ENCODE results near the gene MS4A3. TPM values are rescaled to one million over a fixed set of nuclear protein-coding genes. Genes with fewer than 3 reads are reported as not detected.

The MS4A3 gene
- total and polyA plus RNA-seq, 2 of the 4 experiments (the other 2 are of a cell fraction) = not detected

DNA sequence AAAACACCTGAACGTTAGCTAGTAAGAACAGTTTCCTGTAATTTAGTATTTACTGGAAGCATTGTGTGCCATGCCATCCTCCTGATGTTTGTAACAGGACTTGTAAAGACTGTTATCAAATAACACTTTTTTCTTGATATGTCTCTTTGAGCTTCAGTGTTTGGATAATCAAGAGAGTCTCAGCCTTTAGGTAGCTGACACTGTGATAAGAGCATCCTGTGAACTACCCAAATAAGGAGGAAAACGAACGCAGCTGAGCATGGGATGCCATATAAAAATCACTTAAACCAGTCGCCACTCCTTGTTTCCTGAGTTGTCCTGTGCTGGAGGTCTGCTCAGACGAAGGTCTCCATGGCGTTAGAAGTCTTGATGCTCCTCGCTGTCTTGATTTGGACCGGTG is 16.4 kb upstream of the MS4A3 start, which contains the start of gene OOSP2:
Gene OOSP2, plus strand, starts transcription at position 301 of the 400 bp plus-strand sequence. Its CDS starts 51 bp downstream, at position 352.
- Histone ChIP-seq H4K8ac (ENCODE audit: low read depth in 2 of 2, low read length in 2 of 2) (no peak within 1 kb of the TSS), H3K9ac (ENCODE audit: low read depth, low read length) (no peak within 1 kb of the TSS), H3K4ac (ENCODE audit: low read depth, low read length) (no peak within 1 kb of the TSS), H3K4me3 (ENCODE audit: insufficient read depth, low read depth, low read length) (no peak within 1 kb of the TSS), H3K18ac (ENCODE audit: low read depth, low read length) (no peak within 1 kb of the TSS), H2BK20ac (ENCODE audit: low read depth, low read length) (no peak within 1 kb of the TSS), H2AK9ac (replicated peaks; ENCODE audit: low read depth, low read length, poor library complexity) (no peak within 1 kb of the TSS), H4K20me1 (ENCODE audit: insufficient read depth, low read length) (no peaks in the 10 kb centered on the region), H3K36me3 (ENCODE audit: control insufficient read depth, insufficient read depth, low read length) (no peaks in the 10 kb centered on the region), H3K79me1 (ENCODE audit: low read depth in 1 of 2, low read length in 2 of 2) (no peaks in the 10 kb centered on the region), H3K23ac (ENCODE audit: low read depth, low read length) (no peak within 1 kb of the TSS), H3K4me1 (ENCODE audit: control insufficient read depth, insufficient read depth, low read length) (no peaks in the 10 kb centered on the region), H2BK15ac (ENCODE audit: low read depth, low read length) (no peak within 1 kb of the TSS), H3K4me2 (ENCODE audit: low read depth, low read length) (no peak within 1 kb of the TSS), H2AFZ (replicated peaks; ENCODE audit: low read length, poor library complexity) (no peak within 1 kb of the TSS), H2AK5ac (ENCODE audit: low read depth, low read length) (no peak within 1 kb of the TSS), H3K27ac (ENCODE audit: insufficient read depth, low read length) (no peak within 1 kb of the TSS), H4K91ac (ENCODE audit: insufficient read depth, low read depth, low read length) (no peak within 1 kb of the TSS), H3K27me3 (ENCODE audit: control insufficient read depth, insufficient read depth, low read length) (no peaks in the 10 kb centered on the region), H3K9me1 (ENCODE audit: insufficient read depth, low read length) (no peaks in the 10 kb centered on the region), H3K9me3 (ENCODE audit: control insufficient read depth, insufficient read depth, low read length) (no peaks in the 10 kb centered on the region), H2BK120ac (ENCODE audit: low read depth, low read length) (no peak within 1 kb of the TSS), H2BK5ac (ENCODE audit: low read depth, low read length, poor library complexity, severe bottlenecking) (no peak within 1 kb of the TSS), H4K5ac (ENCODE audit: low read depth, low read length) (no peak within 1 kb of the TSS), H3K56ac (ENCODE audit: extremely low read depth, insufficient read depth, low read length) (no peak within 1 kb of the TSS), H3K14ac (replicated peaks; ENCODE audit: low read depth, low read length) (no peak within 1 kb of the TSS)
- dilution Hi-C loops (cut with HindIII; ENCODE audit: low sequenced_read_pairs, unreplicated experiment) (no loop called here), intact Hi-C loops (cut with micrococcal nuclease) (no loop called here), in situ Hi-C loops (cut with MboI; ENCODE audit: low sequenced_read_pairs) (no loop called here)
- CTCF ChIA-PET = no interaction called here
- POLR2A ChIA-PET (ENCODE audit: unreplicated experiment) = no interaction called here
- BruUV-seq (replicated peaks) = no TSS peak
- WGBS, 2 experiments (ENCODE audit: extremely low coverage in 2 of 2, insufficient read length in 1 of 2) = no CpG with 5 or more reads among the region's 8 CpGs
- TF ChIP-seq, protein P1, sequence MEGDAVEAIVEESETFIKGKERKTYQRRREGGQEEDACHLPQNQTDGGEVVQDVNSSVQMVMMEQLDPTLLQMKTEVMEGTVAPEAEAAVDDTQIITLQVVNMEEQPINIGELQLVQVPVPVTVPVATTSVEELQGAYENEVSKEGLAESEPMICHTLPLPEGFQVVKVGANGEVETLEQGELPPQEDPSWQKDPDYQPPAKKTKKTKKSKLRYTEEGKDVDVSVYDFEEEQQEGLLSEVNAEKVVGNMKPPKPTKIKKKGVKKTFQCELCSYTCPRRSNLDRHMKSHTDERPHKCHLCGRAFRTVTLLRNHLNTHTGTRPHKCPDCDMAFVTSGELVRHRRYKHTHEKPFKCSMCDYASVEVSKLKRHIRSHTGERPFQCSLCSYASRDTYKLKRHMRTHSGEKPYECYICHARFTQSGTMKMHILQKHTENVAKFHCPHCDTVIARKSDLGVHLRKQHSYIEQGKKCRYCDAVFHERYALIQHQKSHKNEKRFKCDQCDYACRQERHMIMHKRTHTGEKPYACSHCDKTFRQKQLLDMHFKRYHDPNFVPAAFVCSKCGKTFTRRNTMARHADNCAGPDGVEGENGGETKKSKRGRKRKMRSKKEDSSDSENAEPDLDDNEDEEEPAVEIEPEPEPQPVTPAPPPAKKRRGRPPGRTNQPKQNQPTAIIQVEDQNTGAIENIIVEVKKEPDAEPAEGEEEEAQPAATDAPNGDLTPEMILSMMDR (conservative IDR thresholded peaks at IDR 0.05; ENCODE audit: low read depth, low read length) = no peak
- TF ChIP-seq BHLHE40 (IDR thresholded peaks at IDR 0.05; ENCODE audit: low read depth, low read length) = no peak
- no peak for TF ChIP-seq RCOR1 (IDR thresholded peaks at IDR 0.05; ENCODE audit: insufficient replicate concordance, low read length)
- no peak for TF ChIP-seq NFE2L2 (IDR thresholded peaks at IDR 0.05; ENCODE audit: low read depth, low read length)
- no peak for TF ChIP-seq ELK1 (IDR thresholded peaks at IDR 0.05; ENCODE audit: borderline replicate concordance, low read depth, low read length)
- TF ChIP-seq POLR2A (IDR thresholded peaks at IDR 0.05; ENCODE audit: low read depth, low read length) = no peak
- TF ChIP-seq MAFK (IDR thresholded peaks at IDR 0.05; ENCODE audit: low read depth, low read length) = no peak
- no peak for TF ChIP-seq MXI1 (IDR thresholded peaks at IDR 0.05; ENCODE audit: borderline replicate concordance, low read depth, low read length)
- TF ChIP-seq FOS (IDR thresholded peaks at IDR 0.05; ENCODE audit: low read depth, low read length) = no peak
- no peak for DNase-seq
- no peak for ATAC-seq (ENCODE audit: low read depth)
